ENCODE results near the gene DNLZ. TPM values are rescaled to one million over a fixed set of nuclear protein-coding genes. Genes with fewer than 3 reads are reported as not detected.

DNLZ gene
- total RNA-seq, 1 experiment from 2014 or later: 26.5 TPM

GRCh38 chr9:136386018-136386417 lies 22.5 kb upstream of the DNLZ start:
- H3K4me1 ChIP-seq (ENCODE audit: control insufficient read depth, insufficient read depth, low read length): no peaks in the 10 kb centered on the region
- DNase-seq (ENCODE audit: low read depth, low spot score) (no peak), ATAC-seq (no peak)
- TF ChIP-seq SIN3A (IDR thresholded peaks at IDR 0.05; ENCODE audit: borderline replicate concordance, insufficient read depth, low read depth, low read length): no peak
- no peak for TF ChIP-seq TCF7L2 (IDR thresholded peaks at IDR 0.05; ENCODE audit: low read depth, low read length)
- TF ChIP-seq REST (IDR thresholded peaks at IDR 0.05; ENCODE audit: insufficient read depth in 1 of 2, low read depth in 2 of 2, low read length in 1 of 2): no peak
- no peak for TF ChIP-seq POLR2AphosphoS5 (IDR thresholded peaks at IDR 0.05; ENCODE audit: low read depth, low read length)
- no peak for TF ChIP-seq CTCF (IDR thresholded peaks at IDR 0.05)
- H3K36me3 ChIP-seq (ENCODE audit: control insufficient read depth, insufficient read depth, low read length): no peaks in the 10 kb centered on the region
- in situ Hi-C loops (cut with HindIII; ENCODE audit: low pct_unique_long_range_greater_than_20kb, low sequenced_read_pairs): no loop called here
- intact Hi-C loops (cut with micrococcal nuclease; ENCODE audit: unreplicated experiment): no loop called here
- ChIA-PET POLR2A (interaction anchor here (0.6 to 1.3 kb wide), 2 partner anchors 8 to 518 kb away, joined by 6 to 8 read pairs; no protein-coding TSS in a partner anchor), CTCF (no interaction called here)
- no peak overlapping the region for H3K27ac ChIP-seq (ENCODE audit: low read length)
- TSS peak; percentile 77 for BruUV-seq (replicated peaks)
- H3K27me3 ChIP-seq (ENCODE audit: control insufficient read depth, insufficient read depth, low read length): no peaks in the 10 kb centered on the region
- no peak overlapping the region for H3K4me3 ChIP-seq (ENCODE audit: low read depth in 2 of 2, low read length in 2 of 2)
- H3K9me3 ChIP-seq (ENCODE audit: control insufficient read depth, insufficient read depth, low read depth, low read length): no peaks in the 10 kb centered on the region

- BruUV-seq (replicated peaks): no TSS peak
- ChIA-PET POLR2A (no interaction called here), CTCF (no interaction called here)
- Histone ChIP-seq H3K9me3 (ENCODE audit: control insufficient read depth, insufficient read depth, low read depth, low read length) (no peaks in the 10 kb centered on the region), H3K36me3 (ENCODE audit: control insufficient read depth, insufficient read depth, low read length) (no peaks in the 10 kb centered on the region), H3K4me3 (ENCODE audit: low read depth in 2 of 2, low read length in 2 of 2) (no peak overlapping the region), H3K27ac (ENCODE audit: low read length) (no peak overlapping the region), H3K4me1 (ENCODE audit: control insufficient read depth, insufficient read depth, low read length) (no peaks in the 10 kb centered on the region), H3K27me3 (ENCODE audit: control insufficient read depth, insufficient read depth, low read length) (no peaks in the 10 kb centered on the region)
- no peak for DNase-seq (ENCODE audit: low read depth, low spot score)
- ATAC-seq: no peak
- TF ChIP-seq SIN3A (IDR thresholded peaks at IDR 0.05; ENCODE audit: borderline replicate concordance, insufficient read depth, low read depth, low read length): no peak
- no peak for TF ChIP-seq TCF7L2 (IDR thresholded peaks at IDR 0.05; ENCODE audit: low read depth, low read length)
- no peak for TF ChIP-seq REST (IDR thresholded peaks at IDR 0.05; ENCODE audit: insufficient read depth in 1 of 2, low read depth in 2 of 2, low read length in 1 of 2)
- no peak for TF ChIP-seq CTCF (IDR thresholded peaks at IDR 0.05)
- no peak for TF ChIP-seq POLR2AphosphoS5 (IDR thresholded peaks at IDR 0.05; ENCODE audit: low read depth, low read length)
- intact Hi-C loops (cut with micrococcal nuclease; ENCODE audit: unreplicated experiment) (no loop called here), in situ Hi-C loops (cut with HindIII; ENCODE audit: low pct_unique_long_range_greater_than_20kb, low sequenced_read_pairs) (no loop called here)
These were observed 21.5 kb upstream of the DNLZ start for GRCh38 chr9:136385015-136385414.
